ENCODE results near the gene MLF2.

DNA sequence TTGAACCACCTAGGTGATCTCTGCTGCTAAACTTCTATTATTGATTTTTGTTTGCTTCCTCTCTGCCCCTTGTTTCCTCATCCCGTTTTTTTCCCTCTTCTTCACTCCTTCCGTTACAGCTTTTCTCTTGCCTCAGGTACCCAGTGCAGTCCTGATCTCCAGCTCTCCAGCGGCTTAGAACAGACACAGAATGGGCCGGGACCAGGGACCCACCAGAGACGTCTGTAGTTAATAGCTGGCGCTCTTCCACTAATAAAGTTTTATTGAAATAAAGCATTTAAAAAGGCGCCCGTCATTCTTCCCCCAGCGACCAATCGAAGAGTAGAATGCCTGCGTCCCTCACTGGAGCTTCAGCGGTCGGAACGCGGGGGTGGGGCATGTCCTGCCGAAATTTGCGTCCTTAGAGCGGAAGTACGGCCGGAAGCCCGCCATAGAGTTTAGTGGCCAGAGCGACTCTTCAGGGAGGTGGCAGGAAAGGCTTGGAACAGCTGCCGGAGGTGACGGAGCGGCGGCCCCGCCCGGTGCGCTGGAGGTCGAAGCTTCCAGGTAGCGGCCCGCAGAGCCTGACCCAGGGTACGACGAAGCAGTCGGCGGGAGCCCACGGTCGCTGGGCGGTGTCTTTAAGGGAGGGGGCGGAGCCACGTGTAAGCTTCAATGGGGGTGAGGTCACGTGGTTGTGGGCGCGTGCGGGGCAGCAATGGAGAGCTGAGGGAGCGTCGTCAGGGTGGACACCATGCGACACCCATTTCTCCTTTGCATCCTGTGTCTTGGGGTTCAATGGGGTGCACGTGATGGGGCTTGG lies 29.1 kb downstream of the MLF2 start, which contains the start of gene COPS7A:
- TF ChIP-seq CTCF (conservative IDR thresholded peaks at IDR 0.05) = no peak
- TF ChIP-seq ZFX (IDR thresholded peaks at IDR 0.05) = no peak
